Stomach smooth muscle (tissue), 2 donors: ENCODE results near the gene BCL7A.
A peak's percentile ranks its signal among the peaks of the same experiment; 100 is the strongest.
"Not testable (repeated sequence)": the region's sequence is repeated elsewhere in the genome, so short reads cannot be mapped to it uniquely, and the experiment has no call there.

Experiments
- H3K27ac ChIP-seq: one replicate; pipeline ENCODE4 v1.7.0; 2013; ENCODE audit warnings: mild to moderate bottlenecking, low read length, inconsistent platforms
- H3K27me3 ChIP-seq, 2 donors: one replicate each; pipeline ENCODE4 v1.7.0; 2013; ENCODE audit warnings: low read length in 2 of 2; ENCODE audit not compliant: insufficient read depth in 2 of 2, control insufficient read depth in 1 of 2
- H3K36me3 ChIP-seq, 2 donors: one replicate each; pipeline ENCODE4 v1.7.0; 2013; ENCODE audit warnings: low read length in 2 of 2; ENCODE audit not compliant: control insufficient read depth in 2 of 2, insufficient read depth in 2 of 2
- H3K4me1 ChIP-seq: one replicate; pipeline ENCODE4 v1.7.0; 2013; ENCODE audit warnings: low read length; ENCODE audit not compliant: control insufficient read depth, insufficient read depth
- H3K4me3 ChIP-seq, 2 donors: one replicate each; pipeline ENCODE4 v1.7.0; 2013; ENCODE audit warnings: low read length in 2 of 2
- H3K9ac ChIP-seq, 2 donors: one replicate each; pipeline ENCODE4 v1.7.0; 2013; ENCODE audit warnings: low read length in 2 of 2, mild to moderate bottlenecking in 1 of 2
- H3K9me3 ChIP-seq, 2 donors: one replicate each; pipeline ENCODE4 v1.7.0; 2013; ENCODE audit warnings: low read length in 2 of 2; ENCODE audit not compliant: control insufficient read depth in 2 of 2
- donor health status: healthy.
- donor health status: Pancreatic carcinoma.

Gene BCL7A

GRCh38 chr12:122045262-122045661 is 23.6 kb downstream of the BCL7A start:
- Histone ChIP-seq H3K27ac (no peak overlapping the region), H3K9me3 (no peaks in the 10 kb centered on the region), H3K27me3 (no peaks in the 10 kb centered on the region), H3K36me3 (peaks cover 0 to 13% of the 10 kb centered on the region in 2 donors), H3K4me3 (no peak overlapping the region), H3K4me1 (peaks cover under 1% of the 10 kb centered on the region), H3K9ac (no peak overlapping the region)

DNA sequence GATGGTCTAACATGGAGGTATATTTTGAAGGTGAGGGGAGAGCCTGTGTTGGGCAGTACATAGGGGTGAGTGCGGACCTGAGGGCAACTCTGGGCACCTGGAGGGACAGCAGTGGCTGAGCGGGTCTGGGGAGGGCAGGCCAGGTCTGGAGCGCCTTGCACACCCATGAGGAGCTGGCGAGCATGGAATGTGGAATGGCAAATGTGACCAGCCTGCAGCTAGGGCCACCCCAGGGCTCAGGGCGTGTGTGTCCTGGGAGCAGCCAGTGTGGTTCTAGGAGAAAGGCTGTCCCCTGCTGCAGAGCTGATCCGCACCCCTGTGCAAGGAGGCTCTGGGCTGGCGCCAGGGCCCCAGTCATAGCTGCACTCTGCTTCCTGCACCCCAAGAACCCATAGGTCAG is 24.5 kb downstream of the BCL7A start:
- H3K36me3 ChIP-seq: peaks cover 0 to 10% of the 10 kb centered on the region in 2 donors
- H3K27ac ChIP-seq: no peak overlapping the region
- peaks cover 9% of the 10 kb centered on the region for H3K4me1 ChIP-seq
- H3K4me3 ChIP-seq: no peak overlapping the region
- no peaks in the 10 kb centered on the region for H3K9me3 ChIP-seq
- H3K9ac ChIP-seq: no peak overlapping the region
- H3K27me3 ChIP-seq: no peaks in the 10 kb centered on the region

GRCh38 chr12:122048151-122048550 is 26.5 kb downstream of the BCL7A start:
- Histone ChIP-seq H3K36me3 (peaks cover 0 to 10% of the 10 kb centered on the region in 2 donors), H3K27ac (no peak overlapping the region), H3K4me3 (no peak overlapping the region), H3K9me3 (no peaks in the 10 kb centered on the region), H3K9ac (no peak overlapping the region), H3K27me3 (no peaks in the 10 kb centered on the region), H3K4me1 (peaks cover 20% of the 10 kb centered on the region)

- no peak overlapping the region for H3K4me3 ChIP-seq
- no peaks in the 10 kb centered on the region for H3K9me3 ChIP-seq
- no peak overlapping the region for H3K27ac ChIP-seq
- H3K4me1 ChIP-seq: peaks cover 27% of the 10 kb centered on the region
- peaks cover 0 to 5% of the 10 kb centered on the region in 2 donors for H3K36me3 ChIP-seq
- no peaks in the 10 kb centered on the region for H3K27me3 ChIP-seq
- H3K9ac ChIP-seq: no peak overlapping the region
Measured at GRCh38 chr12:122049827-122050226, 28.1 kb downstream of the BCL7A start.

GRCh38 chr12:122050706-122051105 is 29.0 kb downstream of the BCL7A start:
- H3K27ac ChIP-seq: peak overlapping the region; percentile 79
- peak overlapping the region in 1 of 2 donors; percentile 47 for H3K9ac ChIP-seq
- H3K36me3 ChIP-seq: peaks cover 0 to 5% of the 10 kb centered on the region in 2 donors
- peaks cover 33% of the 10 kb centered on the region for H3K4me1 ChIP-seq
- no peaks in the 10 kb centered on the region for H3K9me3 ChIP-seq
- peak overlapping the region in 1 of 2 donors; percentile 35 for H3K4me3 ChIP-seq
- no peaks in the 10 kb centered on the region for H3K27me3 ChIP-seq

DNA sequence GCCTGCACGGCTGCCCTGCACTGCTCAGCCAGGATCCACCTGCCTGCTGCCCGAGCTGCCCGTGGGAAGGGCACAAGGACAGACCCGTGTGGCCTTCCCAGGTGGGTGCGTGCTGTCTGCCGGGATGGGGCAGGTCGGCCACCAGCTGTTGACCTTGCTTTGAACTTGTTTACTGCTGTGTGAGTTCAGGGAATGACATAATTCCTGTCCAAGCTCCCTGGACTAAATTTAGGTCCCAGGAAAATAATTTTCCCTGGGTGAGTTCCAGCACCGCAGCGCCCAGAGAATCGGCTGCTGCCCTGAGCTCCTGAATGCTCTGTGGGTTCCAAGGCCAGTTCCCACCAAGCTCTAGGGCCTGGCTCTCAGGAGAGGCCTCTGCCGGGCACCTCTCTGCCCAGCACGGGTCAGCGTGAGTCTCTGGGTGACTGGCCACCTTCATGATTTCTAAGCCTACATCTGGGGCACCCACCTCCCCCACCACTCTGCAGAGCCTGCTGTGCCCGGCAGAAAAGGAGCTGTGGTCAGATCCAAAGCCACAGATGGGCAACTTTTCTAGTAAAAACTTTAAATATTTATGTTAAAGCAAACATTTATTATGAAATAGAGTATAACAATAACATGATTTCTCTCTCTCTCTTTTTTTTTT is 29.7 kb downstream of the BCL7A start:
- no peaks in the 10 kb centered on the region for H3K9me3 ChIP-seq
- peaks cover 0 to 2% of the 10 kb centered on the region in 2 donors for H3K36me3 ChIP-seq
- peaks cover 38% of the 10 kb centered on the region for H3K4me1 ChIP-seq
- H3K27ac ChIP-seq: peak overlapping the region; percentile 79
- peak overlapping the region in 1 of 2 donors; percentile 35 for H3K4me3 ChIP-seq
- no peaks in the 10 kb centered on the region for H3K27me3 ChIP-seq
- H3K9ac ChIP-seq: peak overlapping the region in 1 of 2 donors; percentile 47

DNA sequence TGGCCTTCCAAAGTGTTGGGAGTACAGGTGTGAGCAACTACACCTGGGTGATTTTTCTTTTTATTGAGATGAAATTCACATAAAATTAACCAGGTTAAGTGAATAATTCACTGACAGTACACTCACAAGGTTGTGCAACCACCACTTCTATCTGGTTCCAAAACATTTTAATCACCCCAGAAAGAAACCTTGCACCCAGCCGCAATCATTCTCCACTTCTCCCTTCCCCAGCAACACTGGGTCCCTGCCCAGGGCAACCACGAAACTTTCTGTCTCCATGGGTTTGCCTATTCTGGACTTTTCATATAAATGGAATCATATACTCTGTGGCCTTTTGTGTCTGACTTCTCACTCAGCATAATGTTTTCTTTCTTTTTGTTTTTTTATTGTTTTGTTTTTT is 30.6 kb downstream of the BCL7A start:
- Histone ChIP-seq H3K4me3 (no peak overlapping the region), H3K9ac (no peak overlapping the region), H3K27ac (no peak overlapping the region), H3K4me1 (peaks cover 46% of the 10 kb centered on the region), H3K9me3 (no peaks in the 10 kb centered on the region), H3K27me3 (no peaks in the 10 kb centered on the region), H3K36me3 (peaks cover 0 to 2% of the 10 kb centered on the region in 2 donors)

DNA sequence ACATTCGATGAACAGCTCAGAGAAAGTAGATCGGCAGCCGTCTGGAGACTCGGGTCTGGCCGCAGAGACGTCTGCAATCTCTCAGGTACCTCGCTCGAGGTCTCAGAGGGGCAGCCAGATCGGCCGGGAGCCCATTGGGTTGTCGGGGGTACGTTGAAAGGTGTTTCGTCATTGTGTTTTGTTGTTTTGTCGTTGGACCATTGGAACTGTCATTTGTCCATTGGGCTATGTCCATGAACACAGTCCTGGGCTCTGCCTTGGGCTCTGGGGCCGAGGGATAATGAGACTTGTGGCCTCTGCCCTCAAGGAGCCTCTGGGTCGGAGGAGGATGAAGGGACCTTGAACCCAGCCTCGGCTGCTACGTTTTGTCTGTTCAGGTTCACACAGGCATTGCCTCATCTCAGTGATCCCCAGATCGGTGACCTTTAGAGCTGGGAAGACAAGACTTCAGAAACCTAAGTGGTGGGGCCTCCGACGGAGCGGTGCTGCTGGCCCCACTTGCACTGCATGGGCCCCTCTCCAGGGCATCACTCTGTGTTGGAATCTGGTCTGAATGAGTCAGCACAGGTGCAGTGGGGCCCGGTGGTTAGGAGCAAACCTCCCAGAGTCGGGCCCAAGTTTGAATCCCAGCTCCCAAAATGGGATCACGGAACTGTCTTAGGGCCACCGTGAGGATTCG is 33.3 kb downstream of the BCL7A start:
- Histone ChIP-seq H3K9me3 (no peaks in the 10 kb centered on the region), H3K27ac (peak overlapping the region; percentile 18), H3K36me3 (peaks cover 0 to 2% of the 10 kb centered on the region in 2 donors), H3K27me3 (no peaks in the 10 kb centered on the region), H3K4me1 (peaks cover 65% of the 10 kb centered on the region), H3K9ac (no peak overlapping the region), H3K4me3 (no peak overlapping the region)

GRCh38 chr12:122056406-122056805 is 34.7 kb downstream of the BCL7A start:
- H3K36me3 ChIP-seq, H3K9me3 ChIP-seq, H3K9ac ChIP-seq, H3K4me3 ChIP-seq, H3K27me3 ChIP-seq: not testable (repeated sequence)
- Histone ChIP-seq H3K4me1 (peaks cover 59% of the 10 kb centered on the region), H3K27ac (peak overlapping the region; percentile 37)

GRCh38 chr12:122057007-122057735 is 35.5 kb downstream of the BCL7A start:
- peak overlapping the region; percentile 37 for H3K27ac ChIP-seq
- H3K4me1 ChIP-seq: peaks cover 57% of the 10 kb centered on the region
- no peaks in the 10 kb centered on the region for H3K9me3 ChIP-seq
- H3K27me3 ChIP-seq: no peaks in the 10 kb centered on the region
- H3K36me3 ChIP-seq: peaks cover 0 to 2% of the 10 kb centered on the region in 2 donors
- H3K4me3 ChIP-seq: no peak overlapping the region
- no peak overlapping the region for H3K9ac ChIP-seq
